ENCODE data around the gene ZDHHC11.
"Not testable (repeated sequence)": the region's sequence is repeated elsewhere in the genome, so short reads cannot be mapped to it uniquely, and the experiment has no call there.

GRCh38 chr5:795873-796272 lies 54.9 kb downstream of the ZDHHC11 start:
- TF ChIP-seq CTCF, POLR2A (IDR thresholded peaks at IDR 0.05): not testable (repeated sequence)
